HEK293 (cell line): ENCODE measurements around the gene SP6.

Experiments
- CTCF ChIA-PET: fragments of 350-600 bp; formaldehyde crosslinking; extraction: SDS; loops from one replicate; lab custom pipeline; 2021; ENCODE audit warnings: antibody characterized with exemption; lab: Yijun Ruan, JAX
- POLR2A ChIA-PET: fragments of 300-600 bp; formaldehyde crosslinking; extraction: SDS; loops from one replicate; lab custom pipeline; 2020; ENCODE audit warnings: antibody characterized with exemption, inconsistent platforms; lab: Yijun Ruan, JAX
- H3K27ac ChIP-seq: fragments of 200-500 bp; sonication (Bioruptor generic); 2 replicates; pipeline ENCODE4 v1.5.1; 2014; ENCODE audit warnings: low read depth, low read length, control low read depth, inconsistent platforms; ENCODE audit errors: extremely low read depth
- H3K36me3 ChIP-seq, 2 experiments: fragments of 200-500 bp in 1 of 2; sonication (Bioruptor generic) in 1 of 2; 1 replicate in 1 of 2; 2 replicates in 1 of 2; pipeline ENCODE4 v1.5.1; 2014 to 2017; ENCODE audit warnings: inconsistent platforms in 2 of 2, low read length in 2 of 2; ENCODE audit not compliant: control insufficient read depth in 2 of 2, insufficient read depth in 1 of 2
- H3K4me1 ChIP-seq: fragments of 200-500 bp; sonication (Bioruptor generic); 2 replicates; pipeline ENCODE4 v1.5.1; 2014; ENCODE audit warnings: mild to moderate bottlenecking, low read length, inconsistent platforms; ENCODE audit not compliant: control insufficient read depth, insufficient read depth
- H3K4me3 ChIP-seq: 2 replicates; pipeline ENCODE4 v1.5.1; 2011; ENCODE audit warnings: low read depth, mild to moderate bottlenecking, control low read depth, low read length, moderate library complexity
- H3K9me3 ChIP-seq: fragments of 200-500 bp; sonication (Bioruptor generic); 2 replicates; pipeline ENCODE4 v1.5.1; 2014; ENCODE audit warnings: low read depth, low read length, inconsistent platforms; ENCODE audit not compliant: control insufficient read depth, insufficient read depth
- IKZF3 ChIP-seq: fragments of 450-650 bp; IDR thresholded peaks from 2 replicates; pipeline ENCODE4 v1.5.0; 2018; ENCODE audit warnings: missing biosample characterization, mild to moderate bottlenecking, missing genetic modification characterization, moderate library complexity
- KLF7 ChIP-seq: fragments of 450-650 bp; formaldehyde crosslinking; IDR thresholded peaks from 2 replicates; pipeline ENCODE4 v1.5.1; 2016; ENCODE audit warnings: missing biosample characterization, missing genetic modification characterization, borderline replicate concordance
- PRDM10 ChIP-seq: fragments of 450-650 bp; formaldehyde crosslinking; IDR thresholded peaks from 2 replicates; pipeline ENCODE4 v1.5.1; 2016; ENCODE audit warnings: missing biosample characterization, missing genetic modification characterization
- REPIN1 ChIP-seq: fragments of 450-650 bp; formaldehyde crosslinking; IDR thresholded peaks from 2 replicates; pipeline ENCODE4 v1.5.1; 2017; ENCODE audit warnings: missing biosample characterization, missing genetic modification characterization, low read depth
- REST ChIP-seq: fragments of 450-650 bp; formaldehyde crosslinking; IDR thresholded peaks from 2 replicates; pipeline ENCODE4 v1.5.1; 2016; ENCODE audit warnings: missing biosample characterization, missing genetic modification characterization
- SCRT1 ChIP-seq: fragments of 450-650 bp; formaldehyde crosslinking; IDR thresholded peaks from 2 replicates; pipeline ENCODE4 v1.5.1; 2016; ENCODE audit warnings: missing biosample characterization, missing genetic modification characterization, borderline replicate concordance
- WT1 ChIP-seq: fragments of 450-650 bp; formaldehyde crosslinking; IDR thresholded peaks from 2 replicates; pipeline ENCODE4 v1.5.1; 2016; ENCODE audit warnings: missing biosample characterization, missing genetic modification characterization
- ZBTB17 ChIP-seq: fragments of 450-650 bp; formaldehyde crosslinking; IDR thresholded peaks from 2 replicates; pipeline ENCODE4 v1.5.1; 2016; ENCODE audit warnings: missing biosample characterization, missing genetic modification characterization
- ZBTB20 ChIP-seq: fragments of 450-650 bp; formaldehyde crosslinking; IDR thresholded peaks from 2 replicates; pipeline ENCODE4 v1.5.1; 2016; ENCODE audit warnings: missing biosample characterization, missing genetic modification characterization
- ZBTB48 ChIP-seq: fragments of 450-650 bp; formaldehyde crosslinking; IDR thresholded peaks from 2 replicates; pipeline ENCODE4 v1.5.1; 2016; ENCODE audit warnings: missing biosample characterization, missing genetic modification characterization
- ZNF280C ChIP-seq: fragments of 450-650 bp; formaldehyde crosslinking; IDR thresholded peaks from 2 replicates; pipeline ENCODE4 v1.5.1; 2016; ENCODE audit warnings: missing biosample characterization, missing genetic modification characterization
- ZNF292 ChIP-seq: fragments of 450-650 bp; formaldehyde crosslinking; IDR thresholded peaks from 2 replicates; pipeline ENCODE4 v1.5.1; 2016; ENCODE audit warnings: low read depth, missing biosample characterization, missing genetic modification characterization, borderline replicate concordance
- ZNF311 ChIP-seq: fragments of 450-650 bp; formaldehyde crosslinking; IDR thresholded peaks from 2 replicates; pipeline ENCODE4 v1.5.1; 2017; ENCODE audit warnings: missing biosample characterization, missing genetic modification characterization, borderline replicate concordance
- ZNF341 ChIP-seq: fragments of 450-650 bp; formaldehyde crosslinking; IDR thresholded peaks from 2 replicates; pipeline ENCODE4; 2016; ENCODE audit warnings: low read depth, missing biosample characterization, missing genetic modification characterization
- ZNF354C ChIP-seq: fragments of 450-650 bp; formaldehyde crosslinking; IDR thresholded peaks from 2 replicates; pipeline ENCODE4 v1.5.1; 2016; ENCODE audit warnings: missing biosample characterization, missing genetic modification characterization, low read depth, borderline replicate concordance
- ZNF366 ChIP-seq: fragments of 450-650 bp; formaldehyde crosslinking; conservative IDR thresholded peaks from 2 replicates; pipeline ENCODE4 v1.5.1; 2016; ENCODE audit warnings: missing biosample characterization, missing genetic modification characterization
- ZNF416 ChIP-seq: fragments of 450-650 bp; formaldehyde crosslinking; IDR thresholded peaks from 2 replicates; pipeline ENCODE4 v1.5.1; 2016; ENCODE audit warnings: missing biosample characterization, missing genetic modification characterization
- ZNF433 ChIP-seq: fragments of 450-650 bp; formaldehyde crosslinking; IDR thresholded peaks from 2 replicates; pipeline ENCODE4 v1.5.1; 2016; ENCODE audit warnings: missing biosample characterization, missing genetic modification characterization, low read depth
- ZNF600 ChIP-seq: fragments of 450-650 bp; formaldehyde crosslinking; IDR thresholded peaks from 2 replicates; pipeline ENCODE4 v1.5.1; 2016; ENCODE audit warnings: missing biosample characterization, missing genetic modification characterization
- ZNF645 ChIP-seq: fragments of 450-650 bp; formaldehyde crosslinking; IDR thresholded peaks from 2 replicates; pipeline ENCODE4; 2016; ENCODE audit warnings: missing biosample characterization, missing genetic modification characterization
- ZNF664 ChIP-seq: fragments of 450-650 bp; formaldehyde crosslinking; IDR thresholded peaks from 2 replicates; pipeline ENCODE4 v1.5.1; 2016; ENCODE audit warnings: missing biosample characterization, missing genetic modification characterization

Gene SP6

DNA sequence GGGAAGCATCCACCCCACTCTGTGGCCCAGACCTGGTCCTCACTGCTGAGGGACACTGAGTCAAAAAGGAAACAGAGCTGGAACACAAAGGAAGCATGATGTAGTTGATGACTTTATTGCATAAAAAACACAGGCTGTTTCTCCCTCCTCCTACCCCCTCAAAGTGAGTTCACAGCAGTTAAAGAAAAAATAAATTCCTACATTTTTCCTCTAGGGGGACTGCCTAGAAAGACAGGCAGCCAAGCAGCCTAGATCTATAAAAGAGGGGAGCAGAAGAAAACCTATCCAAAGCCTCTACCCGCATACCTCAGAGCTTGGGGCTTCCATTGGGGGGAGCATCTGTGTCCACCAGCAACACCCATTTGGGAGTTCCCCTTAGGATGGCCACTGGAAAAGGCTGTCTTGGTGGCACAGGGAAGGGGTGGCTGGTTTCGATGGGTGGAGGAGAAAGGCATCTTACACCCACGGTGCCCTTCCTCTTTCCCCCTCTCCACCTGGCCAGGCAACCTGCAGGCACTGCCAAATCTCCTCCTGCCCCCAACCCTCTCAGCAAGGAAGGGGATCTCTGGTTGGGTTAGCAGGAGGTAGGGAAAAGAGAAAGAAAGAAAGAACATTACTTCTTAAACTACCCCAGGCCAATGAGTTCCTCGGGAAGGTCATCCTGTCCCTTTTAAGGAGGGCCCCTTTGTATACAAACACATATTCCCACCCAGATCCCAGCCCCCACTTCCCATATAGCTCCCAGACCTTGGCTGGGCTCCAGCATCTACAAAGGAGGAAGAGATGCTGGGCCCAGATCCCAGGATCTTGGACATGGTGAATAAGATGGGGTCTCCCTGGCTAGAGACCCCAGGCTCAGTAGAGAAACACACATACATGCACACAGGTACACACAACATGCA lies 5.9 kb downstream of the SP6 start:
- H3K4me3 ChIP-seq: no peak overlapping the region
- POLR2A ChIA-PET: interaction anchor here (0.6 to 4.4 kb wide), 8 partner anchors 11 to 109 kb away, joined by 3 to 15 read pairs (median 4); partner anchors contain the start of genes LRRC46, MRPL10 and SP2
- H3K9me3 ChIP-seq: no peaks in the 10 kb centered on the region
- no peak overlapping the region for H3K27ac ChIP-seq
- TF ChIP-seq ZBTB17 (tag by site-specific recombination): peak; percentile 70
- TF ChIP-seq ZNF664 (tag by site-specific recombination): peak; percentile 93
- no peak for TF ChIP-seq SCRT1 (tag by site-specific recombination)
- peak; percentile 37; the same call in 1 of the 2 replicates for TF ChIP-seq ZNF341 (tag by site-specific recombination)
- peak; percentile 42; the same call in 1 of the 2 replicates for TF ChIP-seq ZBTB20 (tag by site-specific recombination)
- no peak for TF ChIP-seq ZNF354C (tag by site-specific recombination)
- H3K4me1 ChIP-seq: no peaks in the 10 kb centered on the region; the same call in 1 of the 2 replicates
- H3K36me3 ChIP-seq: peaks cover 0 to 4% of the 10 kb centered on the region in 2 experiments; a peak in 1 of 3 replicates
- CTCF ChIA-PET: interaction anchor here (0.5 to 19.4 kb wide), 23 partner anchors 8 to 602 kb away, joined by 3 to 837 read pairs (median 5); partner anchors contain the start of genes CDK5RAP3, PNPO, SNX11 and SP2

DNA sequence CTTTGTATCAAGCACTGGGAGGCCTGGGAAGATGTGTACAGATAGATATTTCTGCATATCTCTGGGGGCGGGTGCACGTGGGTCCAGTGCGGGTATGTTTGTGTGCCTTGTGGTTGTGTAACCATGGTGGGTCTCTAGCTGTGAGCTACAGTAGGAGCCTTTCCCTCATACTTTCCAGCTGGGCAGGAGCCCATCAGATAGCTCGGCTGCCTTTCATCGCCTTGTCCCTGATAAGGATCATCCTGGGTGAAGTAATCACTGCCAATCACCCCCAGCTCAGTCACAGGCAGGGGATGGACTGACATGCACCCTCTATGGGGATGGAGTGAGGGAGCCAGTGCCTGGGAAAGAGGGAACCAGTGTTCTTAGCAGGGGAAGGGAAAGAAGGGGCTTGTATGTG lies 6.7 kb downstream of the SP6 start:
- no peak overlapping the region for H3K27ac ChIP-seq
- CTCF ChIA-PET: interaction anchor here (0.6 to 19.4 kb wide), 16 partner anchors 9 to 603 kb away, joined by 3 to 837 read pairs (median 5); partner anchors contain the start of genes CDK5RAP3, SNX11, SP2 and SP6
- TF ChIP-seq PRDM10 (tag by site-specific recombination): no peak
- TF ChIP-seq REPIN1 (tag by site-specific recombination): no peak
- no peak for TF ChIP-seq ZNF280C (tag by site-specific recombination)
- TF ChIP-seq WT1 (tag by site-specific recombination): no peak
- no peak for TF ChIP-seq KLF7 (tag by site-specific recombination)
- no peak for TF ChIP-seq ZBTB20 (tag by site-specific recombination)
- TF ChIP-seq ZNF366 (tag by site-specific recombination): no peak; the same call in 1 of the 2 replicates
- no peak for TF ChIP-seq ZNF311 (tag by site-specific recombination)
- TF ChIP-seq ZNF600 (tag by site-specific recombination): peak; percentile 61
- no peak for TF ChIP-seq ZBTB48 (tag by site-specific recombination)
- TF ChIP-seq REST (tag by site-specific recombination): no peak
- no peak for TF ChIP-seq ZNF433
- TF ChIP-seq ZNF292 (tag by site-specific recombination): no peak
- no peak for TF ChIP-seq ZNF416
- no peak for TF ChIP-seq IKZF3 (tag by site-specific recombination)
- no peak for TF ChIP-seq ZNF645 (tag by site-specific recombination)

More for the DNA sequence above, 6.7 kb downstream of the SP6 start:
- H3K4me3 ChIP-seq: no peak overlapping the region
- peaks cover 0 to 7% of the 10 kb centered on the region in 2 experiments; a peak in 1 of 3 replicates for H3K36me3 ChIP-seq
- POLR2A ChIA-PET: interaction anchor here (0.7 to 2.6 kb wide), 3 partner anchors 13 to 51 kb away, joined by 4 to 10 read pairs (median 6); partner anchors contain the start of genes LRRC46 and MRPL10
- no peaks in the 10 kb centered on the region for H3K9me3 ChIP-seq
- H3K4me1 ChIP-seq: no peaks in the 10 kb centered on the region; the same call in 1 of the 2 replicates
